Lower leg skin (tissue), 4 donors: ENCODE results near the gene BUB3. TPM values are rescaled to one million over a fixed set of nuclear protein-coding genes. Genes with fewer than 3 reads are reported as not detected.

ENCODE experiments used
- DNase-seq, 2 donors: peaks; one replicate each; pipeline ENCODE4 v3.0.0-alpha.2; 2019; ENCODE audit warnings: low spot score in 2 of 2
- H3K4me3 ChIP-seq: fragments of 200-600 bp; sonication (generic); 2 replicates; pipeline ENCODE4 v1.5.1; 2017; ENCODE audit warnings: mild to moderate bottlenecking, low read depth; ENCODE audit not compliant: poor library complexity, severe bottlenecking
- POLR2A ChIP-seq, 2 donors: fragments of 450-650 bp; IDR thresholded peaks; one replicate each; pipeline ENCODE4 v1.6.1; 2016 to 2017; ENCODE audit warnings: antibody characterized with exemption in 2 of 2, mild to moderate bottlenecking in 1 of 2, moderate library complexity in 1 of 2
- WGBS, 2 donors: methylation state at CpG; one replicate each; pipeline ENCODE4 v1.1.5; 2018; 5-methylcytosine and 5-hydroxymethylcytosine counted together
- intact Hi-C: fragments of 100-400 bp; cut with DNase I; formaldehyde crosslinking; loops from one replicate; pipeline ENCODE4 v1.15.0; 2023; ENCODE audit warnings: low total_unique reads
- total RNA-seq, 4 donors: library from RNA; depleted of rRNA; stranded (reverse); fragments of >200 nt; gene quantifications; one replicate each; pipeline ENCODE4 v1.1.0, GENCODE V29; 2016
- TF ChIP-seq, protein P1 (sequence below), 3 donors: fragments of 450-650 bp; IDR thresholded peaks; one replicate each; pipeline ENCODE4 v1.5.1; 2016; ENCODE audit warnings: antibody characterized with exemption in 3 of 3, mild to moderate bottlenecking in 3 of 3, moderate library complexity in 2 of 3

BUB3 gene
- total RNA-seq, 4 donors from 2014 or later: 75.7 to 125 (median 102) TPM

GRCh38 chr10:123212640-123213039, 58.4 kb downstream of the BUB3 start:
- TF ChIP-seq POLR2A (IDR thresholded peaks at IDR 0.05): no peak
- TF ChIP-seq, protein P1, sequence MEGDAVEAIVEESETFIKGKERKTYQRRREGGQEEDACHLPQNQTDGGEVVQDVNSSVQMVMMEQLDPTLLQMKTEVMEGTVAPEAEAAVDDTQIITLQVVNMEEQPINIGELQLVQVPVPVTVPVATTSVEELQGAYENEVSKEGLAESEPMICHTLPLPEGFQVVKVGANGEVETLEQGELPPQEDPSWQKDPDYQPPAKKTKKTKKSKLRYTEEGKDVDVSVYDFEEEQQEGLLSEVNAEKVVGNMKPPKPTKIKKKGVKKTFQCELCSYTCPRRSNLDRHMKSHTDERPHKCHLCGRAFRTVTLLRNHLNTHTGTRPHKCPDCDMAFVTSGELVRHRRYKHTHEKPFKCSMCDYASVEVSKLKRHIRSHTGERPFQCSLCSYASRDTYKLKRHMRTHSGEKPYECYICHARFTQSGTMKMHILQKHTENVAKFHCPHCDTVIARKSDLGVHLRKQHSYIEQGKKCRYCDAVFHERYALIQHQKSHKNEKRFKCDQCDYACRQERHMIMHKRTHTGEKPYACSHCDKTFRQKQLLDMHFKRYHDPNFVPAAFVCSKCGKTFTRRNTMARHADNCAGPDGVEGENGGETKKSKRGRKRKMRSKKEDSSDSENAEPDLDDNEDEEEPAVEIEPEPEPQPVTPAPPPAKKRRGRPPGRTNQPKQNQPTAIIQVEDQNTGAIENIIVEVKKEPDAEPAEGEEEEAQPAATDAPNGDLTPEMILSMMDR (IDR thresholded peaks at IDR 0.05): no peak
- intact Hi-C loops: no loop called here

GRCh38 chr10:123213192-123213591, 59.0 kb downstream of the BUB3 start:
- intact Hi-C loops: no loop called here
- TF ChIP-seq POLR2A (IDR thresholded peaks at IDR 0.05): no peak
- TF ChIP-seq, protein P1 (IDR thresholded peaks at IDR 0.05): no peak
- H3K4me3 ChIP-seq: no peak overlapping the region
- no peak for DNase-seq
- 83% methylated on average over 5 of the region's 5 CpGs for WGBS, 2 donors

More at GRCh38 chr10:123212640-123213039, 58.4 kb downstream of the BUB3 start:
- no peak for DNase-seq
- 77 to 86% methylated on average over 6 of the region's 6 CpGs for WGBS, 2 donors
- H3K4me3 ChIP-seq: no peak overlapping the region

Other genes with a start within 250 kb of the BUB3 start
- gene FAM24A, start 243.8 kb upstream of the BUB3 start, total RNA-seq: not detected
- gene C10orf88, start 200.2 kb upstream of the BUB3 start, total RNA-seq: 1 to 10 TPM; 3.3 to 6.3 (median 5.2) TPM
- gene PSTK, start 174.0 kb upstream of the BUB3 start, total RNA-seq: 1 to 10 TPM in 3 of 4 donors, under 1 TPM in 1; 0.84 to 5.7 (median 2.2) TPM
- 10 to 100 TPM in 1 of 4 donors, 1 to 10 TPM in 3; 8.7 to 10.5 (median 9.5) TPM for gene IKZF5, start 145.6 kb upstream of the BUB3 start, total RNA-seq
- gene ACADSB, start 145.4 kb upstream of the BUB3 start, total RNA-seq: 10 to 100 TPM in 3 of 4 donors, 1 to 10 TPM in 1; 8.8 to 20.5 (median 18.1) TPM
- gene HMX3, start 18.4 kb upstream of the BUB3 start, total RNA-seq: not detected
- gene HMX2, start 6.3 kb upstream of the BUB3 start, total RNA-seq: not detected